Uterus (tissue), 4 donors: ENCODE results near the gene NUDT1. TPM values are rescaled to one million over a fixed set of nuclear protein-coding genes. Genes with fewer than 3 reads are reported as not detected.

Experiments used
- DNase-seq, 2 donors: peaks; one replicate each; pipeline ENCODE4 v3.0.0-alpha.2; 2019 to 2020
- H3K27ac ChIP-seq, 2 donors: fragments of 200-600 bp; sonication (generic); 1 replicate in 1 of 2; 2 replicates in 1 of 2; pipeline ENCODE4 v1.5.1; 2016 to 2018
- H3K27me3 ChIP-seq, 2 donors: fragments of 200-600 bp; sonication (generic); one replicate each; pipeline ENCODE4 v1.5.1; 2018 to 2019; ENCODE audit warnings: control low read depth in 1 of 2
- H3K36me3 ChIP-seq, 2 donors: fragments of 200-600 bp; sonication (generic); one replicate each; pipeline ENCODE4 v1.5.1; 2019; ENCODE audit warnings: control low read depth in 1 of 2
- H3K4me1 ChIP-seq, 2 donors: fragments of 200-600 bp; sonication (generic); one replicate each; pipeline ENCODE4 v1.5.1; 2018 to 2019; ENCODE audit warnings: control low read depth in 1 of 2
- H3K4me3 ChIP-seq, 2 donors: fragments of 200-600 bp; sonication (generic); 1 replicate in 1 of 2; 2 replicates in 1 of 2; pipeline ENCODE4 v1.5.1; 2018 to 2019; ENCODE audit warnings: mild to moderate bottlenecking in 1 of 2
- H3K9me3 ChIP-seq, 2 donors: fragments of 200-600 bp; sonication (generic); one replicate each; pipeline ENCODE4 v1.5.1; 2019; ENCODE audit warnings: control low read depth in 1 of 2
- POLR2A ChIP-seq, 2 donors: fragments of 450-650 bp; IDR thresholded peaks; one replicate each; pipeline ENCODE4 v1.6.1; 2016; ENCODE audit warnings: antibody characterized with exemption in 2 of 2, mild to moderate bottlenecking in 1 of 2, moderate library complexity in 1 of 2
- intact Hi-C: fragments of 100-400 bp; cut with DNase I; formaldehyde crosslinking; loops from one replicate; pipeline ENCODE4 v1.15.1; 2023; ENCODE audit warnings: low total_unique reads
- total RNA-seq, 4 donors: library from RNA; depleted of rRNA in 3 of 4; stranded (reverse); fragments of >200 nt in 3 of 4; gene quantifications; one replicate each; pipeline versions ENCODE4 v1.1.0 to v1.2.4, GENCODE V29; 2014 to 2023
- TF ChIP-seq, protein P1 (sequence below), 4 experiments: fragments of 200-600 bp in 2 of 4; fragments of 450-650 bp in 2 of 4; sonication (generic) in 2 of 4; IDR thresholded peaks; one replicate each; pipeline ENCODE4 v1.5.1; 2016 to 2019; ENCODE audit warnings: antibody characterized with exemption in 4 of 4, mild to moderate bottlenecking in 2 of 4, moderate library complexity in 1 of 4
- donor health status: DM: yes; HTN: yes; CAD: no.

The NUDT1 gene
- total RNA-seq, 4 donors from 2014 or later: 2.4 to 13.1 (median 7.6) TPM; not detected in 1

DNA sequence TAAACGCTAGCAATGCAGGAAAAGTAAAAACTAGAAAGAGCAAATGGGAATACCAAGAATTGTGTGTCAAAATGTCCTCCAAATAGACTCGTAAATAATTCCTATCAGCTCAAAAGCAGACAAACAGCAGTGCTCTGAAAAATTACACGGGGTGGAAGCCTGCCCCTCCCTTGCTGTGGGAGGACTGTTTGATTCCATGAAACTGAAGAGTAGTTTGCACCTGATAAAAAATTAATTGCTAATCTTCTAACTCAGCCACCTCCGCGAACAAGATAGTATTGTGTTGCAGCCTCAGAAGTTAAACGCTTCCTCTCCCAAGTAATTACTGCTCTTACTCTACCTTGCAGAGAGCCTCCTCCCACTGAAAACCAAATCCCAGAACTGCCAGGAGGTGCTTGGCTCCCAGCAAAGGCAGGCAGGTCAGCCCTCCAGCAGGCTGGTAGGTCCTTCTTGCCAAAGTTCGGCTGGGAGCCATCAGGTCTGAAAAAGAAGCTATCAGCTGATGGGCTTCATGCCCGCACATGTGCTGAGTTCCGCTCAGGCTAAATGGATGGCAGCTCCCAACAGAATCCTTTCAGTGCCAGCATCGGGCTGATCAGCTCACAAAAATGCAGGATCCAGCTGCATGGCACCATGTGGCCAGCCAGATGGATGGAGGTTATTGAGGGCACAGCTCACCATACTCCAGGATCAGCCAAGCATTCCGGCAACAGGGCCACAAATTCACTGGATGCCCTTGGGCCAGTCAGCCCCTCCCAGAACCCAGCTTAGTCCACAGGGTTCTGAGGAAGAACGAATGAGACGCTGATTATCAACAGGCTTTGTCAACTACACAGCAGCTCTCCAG, 46.4 kb upstream of the NUDT1 start:
- DNase-seq: no peak
- Histone ChIP-seq H3K4me1 (no peaks in the 10 kb centered on the region), H3K36me3 (no peaks in the 10 kb centered on the region), H3K4me3 (no peak overlapping the region), H3K27ac (no peak overlapping the region), H3K9me3 (no peaks in the 10 kb centered on the region), H3K27me3 (no peaks in the 10 kb centered on the region)
- intact Hi-C loops: no loop called here
- no peak for TF ChIP-seq POLR2A (IDR thresholded peaks at IDR 0.05)
- TF ChIP-seq, protein P1, sequence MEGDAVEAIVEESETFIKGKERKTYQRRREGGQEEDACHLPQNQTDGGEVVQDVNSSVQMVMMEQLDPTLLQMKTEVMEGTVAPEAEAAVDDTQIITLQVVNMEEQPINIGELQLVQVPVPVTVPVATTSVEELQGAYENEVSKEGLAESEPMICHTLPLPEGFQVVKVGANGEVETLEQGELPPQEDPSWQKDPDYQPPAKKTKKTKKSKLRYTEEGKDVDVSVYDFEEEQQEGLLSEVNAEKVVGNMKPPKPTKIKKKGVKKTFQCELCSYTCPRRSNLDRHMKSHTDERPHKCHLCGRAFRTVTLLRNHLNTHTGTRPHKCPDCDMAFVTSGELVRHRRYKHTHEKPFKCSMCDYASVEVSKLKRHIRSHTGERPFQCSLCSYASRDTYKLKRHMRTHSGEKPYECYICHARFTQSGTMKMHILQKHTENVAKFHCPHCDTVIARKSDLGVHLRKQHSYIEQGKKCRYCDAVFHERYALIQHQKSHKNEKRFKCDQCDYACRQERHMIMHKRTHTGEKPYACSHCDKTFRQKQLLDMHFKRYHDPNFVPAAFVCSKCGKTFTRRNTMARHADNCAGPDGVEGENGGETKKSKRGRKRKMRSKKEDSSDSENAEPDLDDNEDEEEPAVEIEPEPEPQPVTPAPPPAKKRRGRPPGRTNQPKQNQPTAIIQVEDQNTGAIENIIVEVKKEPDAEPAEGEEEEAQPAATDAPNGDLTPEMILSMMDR (IDR thresholded peaks at IDR 0.05): no peak

DNA sequence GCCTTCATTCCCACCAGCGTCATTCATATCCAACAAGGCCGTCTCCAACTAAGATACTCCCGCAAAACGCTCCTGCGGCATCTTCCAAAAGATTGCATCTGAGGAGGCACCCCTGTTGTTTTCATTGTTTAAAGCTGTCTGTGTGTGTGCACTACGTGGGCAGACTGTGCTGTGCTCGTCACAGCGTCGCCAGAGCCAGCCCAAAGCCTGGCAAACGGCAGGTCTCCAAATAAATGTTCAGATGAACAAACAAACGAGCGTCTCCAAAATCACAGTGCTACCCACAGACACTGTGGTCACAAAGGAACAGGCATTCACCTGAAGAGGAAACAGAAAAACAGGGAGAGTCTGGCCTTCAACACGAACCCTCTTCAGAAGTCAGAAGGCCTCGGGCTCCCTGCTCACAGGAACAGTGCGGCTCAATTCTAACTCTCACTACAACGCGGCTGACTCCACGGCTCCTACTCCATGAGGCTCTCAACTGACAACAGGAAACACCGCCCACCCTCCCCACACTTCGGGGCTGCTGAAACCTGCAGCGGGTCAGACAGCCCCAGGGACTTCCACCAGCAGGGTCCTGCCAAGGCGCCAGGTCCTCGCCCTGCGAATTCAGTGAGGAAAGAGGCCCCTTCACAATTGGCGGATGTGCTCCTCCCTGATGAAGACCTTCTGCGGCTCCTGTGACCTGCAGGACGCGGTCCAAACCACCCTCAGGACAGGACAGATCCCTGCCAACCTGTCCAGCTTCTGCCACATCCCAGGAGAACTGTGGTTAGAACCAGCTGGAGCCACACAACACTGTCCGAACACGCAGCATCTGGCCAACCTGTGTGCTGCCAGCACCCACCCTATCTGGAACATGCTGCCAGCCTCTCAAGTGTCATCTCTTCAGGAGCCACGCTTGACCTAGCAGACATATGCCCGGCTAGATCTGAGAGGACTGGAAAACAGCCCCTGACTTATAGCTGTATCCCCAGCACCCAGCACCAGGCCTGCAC, 45.3 kb upstream of the NUDT1 start:
- Histone ChIP-seq H3K27ac (no peak overlapping the region), H3K27me3 (no peaks in the 10 kb centered on the region), H3K36me3 (no peaks in the 10 kb centered on the region), H3K4me1 (no peaks in the 10 kb centered on the region), H3K9me3 (no peaks in the 10 kb centered on the region), H3K4me3 (no peak overlapping the region)
- no peak for TF ChIP-seq POLR2A (IDR thresholded peaks at IDR 0.05)
- TF ChIP-seq, protein P1 (IDR thresholded peaks at IDR 0.05): no peak
- no peak for DNase-seq
- intact Hi-C loops: no loop called here

DNA sequence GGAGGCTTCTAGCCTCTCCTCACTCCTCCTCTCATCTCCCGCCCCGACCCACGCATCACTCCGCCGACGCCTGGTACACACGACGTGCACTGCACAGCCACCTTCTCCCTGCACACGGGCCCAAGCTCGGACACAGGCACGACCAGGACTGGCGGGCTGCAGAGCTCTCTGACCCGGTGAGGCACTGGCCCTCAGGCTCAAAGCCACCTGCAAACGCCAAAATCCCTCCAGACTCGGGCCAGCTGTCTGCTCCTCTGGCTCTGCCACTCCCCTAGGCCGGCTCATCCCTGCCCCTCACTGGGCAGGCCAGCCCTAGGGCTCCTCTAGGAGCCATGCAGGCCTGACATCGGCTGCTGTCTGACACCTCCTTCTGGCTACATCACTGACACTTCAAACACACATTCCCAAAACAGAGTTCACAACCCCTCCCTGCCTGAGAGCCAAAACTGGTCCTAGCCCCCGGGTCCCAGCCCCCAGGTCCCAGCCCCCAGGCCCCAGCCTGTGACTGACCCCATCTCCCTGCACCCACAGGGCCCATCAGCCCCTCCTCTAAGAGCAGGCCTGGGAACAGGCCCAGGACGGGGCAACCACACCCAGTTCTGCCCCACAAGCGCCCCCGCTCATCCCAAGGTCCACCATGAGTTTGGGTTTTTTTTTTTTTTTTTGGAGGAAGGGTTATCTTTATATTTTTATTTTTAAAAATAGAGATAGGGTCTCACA, 44.4 kb upstream of the NUDT1 start:
- no peaks in the 10 kb centered on the region for H3K36me3 ChIP-seq
- intact Hi-C loops: no loop called here

DNA sequence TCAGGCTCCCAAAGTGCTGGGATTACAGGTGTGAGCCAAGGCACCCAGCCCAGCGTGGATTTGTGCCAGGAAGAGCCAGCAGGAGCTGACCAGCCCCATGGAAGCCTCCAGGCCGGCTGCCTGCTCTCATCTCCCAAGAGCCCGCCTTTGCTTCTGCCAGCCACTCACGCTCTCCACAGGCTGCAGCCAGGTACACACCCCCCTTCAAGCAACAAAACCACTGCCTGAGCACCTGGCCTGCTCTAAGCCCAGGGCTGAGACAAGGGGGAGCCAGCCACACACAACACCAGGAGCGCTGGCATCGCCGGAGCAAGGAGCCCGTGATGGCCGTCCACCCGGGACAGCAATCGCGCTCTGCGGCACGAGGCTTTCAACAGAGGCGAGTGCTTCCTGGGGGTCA, 43.8 kb upstream of the NUDT1 start:
- intact Hi-C loops: no loop called here
- H3K27me3 ChIP-seq: no peaks in the 10 kb centered on the region
- no peak overlapping the region for H3K4me3 ChIP-seq
- no peak for DNase-seq
- TF ChIP-seq, protein P1 (IDR thresholded peaks at IDR 0.05): no peak
- no peak for TF ChIP-seq POLR2A (IDR thresholded peaks at IDR 0.05)
- H3K36me3 ChIP-seq: no peaks in the 10 kb centered on the region
- no peaks in the 10 kb centered on the region for H3K9me3 ChIP-seq
- H3K4me1 ChIP-seq: peaks cover 0 to 2% of the 10 kb centered on the region in 2 donors
- no peak overlapping the region for H3K27ac ChIP-seq

More for the DNA sequence above, 44.4 kb upstream of the NUDT1 start:
- no peak overlapping the region for H3K4me3 ChIP-seq
- H3K4me1 ChIP-seq: no peaks in the 10 kb centered on the region
- no peak overlapping the region for H3K27ac ChIP-seq
- DNase-seq: no peak
- TF ChIP-seq, protein P1 (IDR thresholded peaks at IDR 0.05): no peak
- TF ChIP-seq POLR2A (IDR thresholded peaks at IDR 0.05): no peak
- H3K27me3 ChIP-seq: no peaks in the 10 kb centered on the region
- H3K9me3 ChIP-seq: no peaks in the 10 kb centered on the region
